H9 (cell line): Measurements from ENCODE around the gene EPS8. TPM values are rescaled to one million over a fixed set of nuclear protein-coding genes. Genes with fewer than 3 reads are reported as not detected.

Source experiments
- DNase-seq: peaks from one replicate; pipeline ENCODE4 v3.0.0-alpha.2; 2017
- H2AFZ ChIP-seq: one replicate; pipeline ENCODE4 v1.6.1; 2013; ENCODE audit warnings: mild to moderate bottlenecking, low read length, control low read depth, moderate library complexity
- H2AK5ac ChIP-seq: 2 replicates; pipeline ENCODE4 v1.6.1; 2013; ENCODE audit warnings: low read length, control low read depth, mixed read lengths; ENCODE audit not compliant: insufficient read length
- H2BK120ac ChIP-seq: one replicate; pipeline ENCODE4 v1.6.1; 2013; ENCODE audit warnings: low read depth, mild to moderate bottlenecking, low read length, control low read depth, inconsistent platforms; ENCODE audit not compliant: poor library complexity, severe bottlenecking
- H2BK12ac ChIP-seq: 2 replicates; pipeline ENCODE4 v1.6.1; 2013; ENCODE audit warnings: low read length, control low read depth, mixed read lengths, low read depth; ENCODE audit not compliant: insufficient read length
- H2BK15ac ChIP-seq: 2 replicates; pipeline ENCODE4 v1.6.1; 2013; ENCODE audit warnings: low read depth, low read length, control low read depth
- H2BK20ac ChIP-seq: one replicate; pipeline ENCODE4 v1.6.1; 2013; ENCODE audit warnings: low read depth, mild to moderate bottlenecking, low read length, control low read depth, inconsistent platforms; ENCODE audit not compliant: poor library complexity, severe bottlenecking
- H2BK5ac ChIP-seq: 2 replicates; pipeline ENCODE4 v1.6.1; 2013; ENCODE audit warnings: low read length, control low read depth, mixed read lengths; ENCODE audit not compliant: insufficient read length
- H3K14ac ChIP-seq: 2 replicates; pipeline ENCODE4 v1.6.1; 2013; ENCODE audit warnings: low read length, control low read depth; ENCODE audit not compliant: insufficient read depth
- H3K18ac ChIP-seq: 2 replicates; pipeline ENCODE4 v1.6.1; 2013; ENCODE audit warnings: low read depth, mild to moderate bottlenecking, mixed read lengths, low read length, control low read depth; ENCODE audit not compliant: insufficient read length
- H3K23ac ChIP-seq: 2 replicates; pipeline ENCODE4 v1.6.1; 2013; ENCODE audit warnings: low read length, control low read depth, mixed read lengths, low read depth; ENCODE audit not compliant: insufficient read length
- H3K23me2 ChIP-seq: 2 replicates; pipeline ENCODE4 v1.6.1; 2013; ENCODE audit warnings: low read depth, mild to moderate bottlenecking, mixed read lengths, low read length, control low read depth; ENCODE audit not compliant: insufficient read length, poor library complexity, severe bottlenecking
- H3K27ac ChIP-seq: 2 replicates; pipeline ENCODE4 v1.5.1; 2013; ENCODE audit warnings: low read length, control low read depth, mixed read lengths, low read depth; ENCODE audit not compliant: insufficient read length
- H3K27me3 ChIP-seq: 2 replicates; pipeline ENCODE4 v1.6.1; 2013; ENCODE audit warnings: low read length, control low read depth, inconsistent platforms; ENCODE audit not compliant: insufficient read depth
- H3K4ac ChIP-seq: 2 replicates; pipeline ENCODE4 v1.6.1; 2013; ENCODE audit warnings: low read depth, mild to moderate bottlenecking, control low read depth, inconsistent platforms, low read length, moderate library complexity
- H3K4me1 ChIP-seq: 2 replicates; pipeline ENCODE4 v1.6.1; 2013; ENCODE audit warnings: low read length, control low read depth, inconsistent platforms; ENCODE audit not compliant: insufficient read depth
- H3K4me2 ChIP-seq: 2 replicates; pipeline ENCODE4 v1.6.1; 2013; ENCODE audit warnings: low read length, control low read depth, mixed read lengths; ENCODE audit not compliant: insufficient read length, insufficient read depth
- H3K56ac ChIP-seq: 2 replicates; pipeline ENCODE4 v1.6.1; 2013; ENCODE audit warnings: low read depth, mild to moderate bottlenecking, mixed read lengths, low read length, control low read depth; ENCODE audit not compliant: insufficient read length
- H3K79me1 ChIP-seq: 2 replicates; pipeline ENCODE4 v1.6.1; 2013; ENCODE audit warnings: low read depth, mild to moderate bottlenecking, moderate library complexity, low read length, control low read depth, inconsistent platforms; ENCODE audit not compliant: insufficient read depth, poor library complexity, severe bottlenecking
- H3K79me2 ChIP-seq: 2 replicates; pipeline ENCODE4 v1.6.1; 2013; ENCODE audit warnings: low read length, control low read depth, inconsistent platforms; ENCODE audit not compliant: insufficient read depth
- H3K9ac ChIP-seq: 2 replicates; pipeline ENCODE4 v1.6.1; 2013; ENCODE audit warnings: low read length, control low read depth, mixed read lengths; ENCODE audit not compliant: insufficient read length; ENCODE audit errors: extremely low read depth
- H3K9me3 ChIP-seq: one replicate; pipeline ENCODE4 v1.6.1; 2013; ENCODE audit warnings: low read depth, low read length, inconsistent platforms; ENCODE audit not compliant: control insufficient read depth
- H3T11ph ChIP-seq: one replicate; pipeline ENCODE4 v1.6.1; 2013; ENCODE audit warnings: mild to moderate bottlenecking, low read length, control low read depth, inconsistent platforms
- H4K20me1 ChIP-seq: one replicate; pipeline ENCODE4 v1.6.1; 2013; ENCODE audit not compliant: control insufficient read depth, insufficient read length, insufficient read depth
- H4K5ac ChIP-seq: 2 replicates; pipeline ENCODE4 v1.6.1; 2013; ENCODE audit warnings: low read depth, mild to moderate bottlenecking, mixed read lengths, low read length, control low read depth; ENCODE audit not compliant: insufficient read length
- H4K8ac ChIP-seq: replicated peaks from 2 replicates; pipeline ENCODE4 v1.6.1; 2013; ENCODE audit warnings: low read length, control low read depth, mixed read lengths, low read depth; ENCODE audit not compliant: insufficient read length
- H4K91ac ChIP-seq: 2 replicates; pipeline ENCODE4 v1.6.1; 2013; ENCODE audit warnings: low read depth, mild to moderate bottlenecking, moderate library complexity, mixed read lengths, low read length, control low read depth; ENCODE audit not compliant: insufficient read length
- H3K27ac Mint-ChIP-seq, 3 experiments: 2 replicates in 2 of 3; 3 replicates in 1 of 3; pipeline ENCODE4 v1.8.0; 2020 to 2021; ENCODE audit warnings: mixed read lengths in 3 of 3, mild to moderate bottlenecking in 1 of 3, moderate library complexity in 1 of 3
- H3K27me3 Mint-ChIP-seq: 2 replicates; pipeline ENCODE4 v1.8.0; 2021; ENCODE audit warnings: low read depth, mild to moderate bottlenecking, moderate library complexity, mixed read lengths
- H3K36me3 Mint-ChIP-seq, 3 experiments: 2 replicates in 2 of 3; 3 replicates in 1 of 3; pipeline ENCODE4 v1.8.0; 2020 to 2021; ENCODE audit warnings: low read depth in 3 of 3, mixed read lengths in 3 of 3; ENCODE audit not compliant: insufficient read depth in 1 of 3
- H3K4me1 Mint-ChIP-seq, 2 experiments: 2 replicates each; pipeline ENCODE4 v1.8.0; 2020; ENCODE audit warnings: mixed read lengths in 2 of 2
- H3K4me3 Mint-ChIP-seq, 2 experiments: 2 replicates in 1 of 2; 3 replicates in 1 of 2; pipeline ENCODE4 v1.8.0; 2020 to 2021; ENCODE audit warnings: mild to moderate bottlenecking in 2 of 2, mixed read lengths in 2 of 2, moderate library complexity in 1 of 2
- H3K9me3 Mint-ChIP-seq, 2 experiments: 2 replicates in 1 of 2; 3 replicates in 1 of 2; pipeline ENCODE4 v1.8.0; 2020; ENCODE audit warnings: mild to moderate bottlenecking in 2 of 2, mixed read lengths in 2 of 2, moderate library complexity in 1 of 2
- WGBS: extraction: QIAGEN DNeasy Blood & Tissue Kit; methylation state at CpG from one replicate; pipeline ENCODE4 v1.1.7; 2013; ENCODE audit warnings: missing lambda C conversion rate, low lambda C conversion rate, mixed read lengths; ENCODE audit not compliant: insufficient read length; ENCODE audit errors: extremely low coverage; 5-methylcytosine and 5-hydroxymethylcytosine counted together
- total RNA-seq: library from RNA; stranded (reverse); gene quantifications from 2 replicates; pipeline ENCODE4 v1.2.1, GENCODE V29; 2021
- TF ChIP-seq, protein P1 (sequence below): fragments of 200-600 bp; sonication (generic); conservative IDR thresholded peaks from 3 replicates; pipeline ENCODE4 v1.8.0; 2021; ENCODE audit warnings: antibody characterized with exemption, mild to moderate bottlenecking

EPS8 gene
- total RNA-seq, 1 experiment from 2014 or later: 2.2 TPM

DNA sequence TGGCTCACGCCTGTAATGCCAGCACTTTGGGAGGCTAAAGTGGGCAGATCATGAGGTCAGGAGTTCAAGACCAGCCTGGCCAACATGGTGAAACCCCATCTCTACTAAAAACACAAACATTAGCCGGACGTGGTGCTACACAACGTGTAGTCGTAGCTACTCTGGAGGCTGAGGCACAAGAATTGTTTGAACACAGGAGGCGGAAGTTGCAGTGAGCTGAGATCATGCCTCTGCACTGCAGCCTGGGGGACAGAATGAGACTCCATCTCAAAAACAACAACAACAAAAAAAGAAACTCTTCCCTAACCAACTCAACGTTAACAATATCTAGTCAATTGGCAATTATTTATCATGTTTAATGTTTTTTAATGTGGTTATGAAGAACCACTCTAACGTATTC, 89.3 kb downstream of the EPS8 start:
- Histone ChIP-seq H2AFZ (no peak overlapping the region), H3K14ac (no peak overlapping the region), H3K56ac (no peak overlapping the region), H3K9ac (no peak overlapping the region), H3K4ac (no peak overlapping the region), H3K18ac (no peak overlapping the region), H3K23me2 (no peaks in the 10 kb centered on the region), H4K20me1 (no peaks in the 10 kb centered on the region), H2BK20ac (no peak overlapping the region), H2BK5ac (no peak overlapping the region), H3K9me3 (no peaks in the 10 kb centered on the region), H3K79me2 (no peaks in the 10 kb centered on the region), H4K91ac (no peak overlapping the region), H4K5ac (no peak overlapping the region), H3K4me1 (no peaks in the 10 kb centered on the region), H2BK15ac (no peak overlapping the region), H3K4me2 (no peak overlapping the region), H3K27ac (no peak overlapping the region), H3T11ph (no peak overlapping the region), H3K79me1 (no peaks in the 10 kb centered on the region), H2AK5ac (no peak overlapping the region), H3K27me3 (no peaks in the 10 kb centered on the region), H3K23ac (no peak overlapping the region), H2BK120ac (no peak overlapping the region), H4K8ac (no peak overlapping the region), H2BK12ac (no peak overlapping the region)
- no CpG with 5 or more reads among the region's 8 CpGs for whole genome bisulfite sequencing
- no peak overlapping the region for H3K4me3 Mint-ChIP-seq
- TF ChIP-seq, protein P1, sequence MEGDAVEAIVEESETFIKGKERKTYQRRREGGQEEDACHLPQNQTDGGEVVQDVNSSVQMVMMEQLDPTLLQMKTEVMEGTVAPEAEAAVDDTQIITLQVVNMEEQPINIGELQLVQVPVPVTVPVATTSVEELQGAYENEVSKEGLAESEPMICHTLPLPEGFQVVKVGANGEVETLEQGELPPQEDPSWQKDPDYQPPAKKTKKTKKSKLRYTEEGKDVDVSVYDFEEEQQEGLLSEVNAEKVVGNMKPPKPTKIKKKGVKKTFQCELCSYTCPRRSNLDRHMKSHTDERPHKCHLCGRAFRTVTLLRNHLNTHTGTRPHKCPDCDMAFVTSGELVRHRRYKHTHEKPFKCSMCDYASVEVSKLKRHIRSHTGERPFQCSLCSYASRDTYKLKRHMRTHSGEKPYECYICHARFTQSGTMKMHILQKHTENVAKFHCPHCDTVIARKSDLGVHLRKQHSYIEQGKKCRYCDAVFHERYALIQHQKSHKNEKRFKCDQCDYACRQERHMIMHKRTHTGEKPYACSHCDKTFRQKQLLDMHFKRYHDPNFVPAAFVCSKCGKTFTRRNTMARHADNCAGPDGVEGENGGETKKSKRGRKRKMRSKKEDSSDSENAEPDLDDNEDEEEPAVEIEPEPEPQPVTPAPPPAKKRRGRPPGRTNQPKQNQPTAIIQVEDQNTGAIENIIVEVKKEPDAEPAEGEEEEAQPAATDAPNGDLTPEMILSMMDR: no peak
- peak overlapping the region in 1 of 3 experiments; percentile 37; a peak in 2 of 7 replicates for H3K27ac Mint-ChIP-seq
- no peaks in the 10 kb centered on the region for H3K36me3 Mint-ChIP-seq
- H3K27me3 Mint-ChIP-seq: no peaks in the 10 kb centered on the region
- peaks cover 0 to 6% of the 10 kb centered on the region in 2 experiments; a peak in 2 of 4 replicates for H3K4me1 Mint-ChIP-seq
- H3K9me3 Mint-ChIP-seq: no peaks in the 10 kb centered on the region
- DNase-seq: no peak
